NCI-H2227 (cell line): ENCODE measurements around the gene OSBP2.

Experiments
- DNase-seq: peaks from one replicate; lab custom pipeline; 2025; ENCODE audit not compliant: unreplicated experiment; lab: John Stamatoyannopoulos, UW

The OSBP2 gene

GRCh38 chr22:30838111-30838510, 143.4 kb downstream of the OSBP2 start:
- DNase-seq = no peak

- DNase-seq = no peak
Observed at GRCh38 chr22:30841273-30841672, 146.6 kb downstream of the OSBP2 start.

GRCh38 chr22:30843245-30843644, 148.6 kb downstream of the OSBP2 start:
- DNase-seq = no peak

GRCh38 chr22:30847583-30847982, 152.9 kb downstream of the OSBP2 start:
- DNase-seq = no peak

- DNase-seq = no peak
Observed at GRCh38 chr22:30855266-30855665, 160.6 kb downstream of the OSBP2 start.

GRCh38 chr22:30855677-30856518, 161.2 kb downstream of the OSBP2 start:
- DNase-seq = no peak

GRCh38 chr22:30856741-30857502, 162.2 kb downstream of the OSBP2 start:
- DNase-seq = no peak

GRCh38 chr22:30857791-30858190, 163.1 kb downstream of the OSBP2 start:
- no peak for DNase-seq

- no peak for DNase-seq
Observed at GRCh38 chr22:30858976-30859713, 164.5 kb downstream of the OSBP2 start.

- no peak for DNase-seq
Observed at GRCh38 chr22:30859714-30860095, 165.0 kb downstream of the OSBP2 start.

GRCh38 chr22:30860176-30861105, 165.8 kb downstream of the OSBP2 start:
- DNase-seq = no peak

GRCh38 chr22:30861131-30861530, 166.5 kb downstream of the OSBP2 start:
- no peak for DNase-seq

GRCh38 chr22:30861688-30862552, 167.2 kb downstream of the OSBP2 start:
- DNase-seq = no peak

- DNase-seq = no peak
Observed at GRCh38 chr22:30863081-30863833, 168.6 kb downstream of the OSBP2 start.

- no peak for DNase-seq
Observed at GRCh38 chr22:30864441-30865420, 170.1 kb downstream of the OSBP2 start.

- DNase-seq = no peak
Observed at GRCh38 chr22:30865656-30866055, 171.0 kb downstream of the OSBP2 start.

- DNase-seq = no peak
Observed at GRCh38 chr22:30866216-30866615, 171.5 kb downstream of the OSBP2 start.

GRCh38 chr22:30866811-30867271, 172.2 kb downstream of the OSBP2 start:
- no peak for DNase-seq
